Kidney (tissue), 14 donors: ENCODE data around the gene CLIC4. TPM values are rescaled to one million over a fixed set of nuclear protein-coding genes. Genes with fewer than 3 reads are reported as not detected.

ENCODE experiments used
- DNase-seq, 5 donors: peaks; one replicate each; pipeline ENCODE4 v3.0.0-alpha.2; 2013 to 2020
- FAIRE-seq: peaks from 2 replicates; lab custom pipeline; 2012; peaks lifted over from hg19 to GRCh38; lab: Jason Lieb, UNC
- H3K27ac ChIP-seq, 2 donors: one replicate each; pipeline ENCODE4 v1.7.0; 2013; ENCODE audit warnings: low read depth in 2 of 2, low read length in 2 of 2, inconsistent platforms in 1 of 2
- H3K27me3 ChIP-seq: one replicate; pipeline ENCODE4 v1.7.1; 2013; ENCODE audit warnings: low read length, inconsistent platforms; ENCODE audit not compliant: control insufficient read depth, insufficient read depth
- H3K36me3 ChIP-seq, 3 donors: one replicate each; pipeline versions ENCODE4 v1.7.0 to v1.7.1; 2013; ENCODE audit warnings: low read length in 3 of 3, control low read depth in 1 of 3, inconsistent platforms in 1 of 3; ENCODE audit not compliant: insufficient read depth in 3 of 3, control insufficient read depth in 2 of 3
- H3K4me1 ChIP-seq, 3 donors: one replicate each; pipeline versions ENCODE4 v1.7.0 to v1.7.1; 2013; ENCODE audit warnings: low read length in 3 of 3, inconsistent platforms in 1 of 3, low read depth in 1 of 3; ENCODE audit not compliant: control insufficient read depth in 2 of 3, insufficient read depth in 2 of 3
- H3K4me3 ChIP-seq, 3 donors: one replicate each; pipeline versions ENCODE4 v1.7.0 to v1.8.1; 2013; ENCODE audit warnings: low read length in 3 of 3, control low read depth in 1 of 3, inconsistent platforms in 1 of 3
- H3K9ac ChIP-seq, 3 donors: one replicate each; pipeline versions ENCODE4 v1.7.0 to v1.7.1; 2013; ENCODE audit warnings: low read length in 3 of 3, control low read depth in 1 of 3, inconsistent platforms in 1 of 3
- H3K9me3 ChIP-seq, 3 donors: one replicate each; pipeline versions ENCODE4 v1.7.0 to v1.7.1; 2013; ENCODE audit warnings: low read length in 3 of 3, control low read depth in 1 of 3, inconsistent platforms in 1 of 3; ENCODE audit not compliant: control insufficient read depth in 2 of 3, insufficient read depth in 1 of 3
- intact Hi-C: fragments of 100-400 bp; cut with DNase I; formaldehyde crosslinking; loops from one replicate; pipeline ENCODE4 v1.11.1; 2022
- polyA plus RNA-seq: library from polyadenylated mRNA; stranded (reverse); fragments of 350-450 nt; fragmentation: Illumina TruSeq; extraction: RNeasy Lipid Tissue Mini Kit (QIAGEN cat#74804); gene quantifications from one replicate; pipeline ENCODE4 v1.2.3, GENCODE V29; 2014; ENCODE audit warnings: low read depth, low replicate concordance; ENCODE audit not compliant: insufficient read depth
- total RNA-seq: library from RNA; stranded (reverse); fragmentation: NEBNext Ultra II Directional; extraction: Animal tissue kit (Norgen Biotek cat#: 25700); gene quantifications from one replicate; pipeline ENCODE4 v1.2.1, GENCODE V29; 2021
- TF ChIP-seq, protein P1 (sequence below): IDR thresholded peaks from 3 replicates; pipeline ENCODE4 v1.5.1; 2012; ENCODE audit warnings: mild to moderate bottlenecking, moderate library complexity, borderline replicate concordance; ENCODE audit not compliant: insufficient read depth; ENCODE audit errors: extremely low read depth
- donor health status: control.
- donor health status: control.
- donor health status: control.
- donor health status: control.
- donor health status: control.
- donor health status: DM: yes; HTN: yes; CAD: no.
- donor health status: Normal renal cell carcinoma (clear cell type).

Gene CLIC4
- total and polyA plus RNA-seq, 2 donors from 2014 or later: 72.7 to 315 TPM

DNA sequence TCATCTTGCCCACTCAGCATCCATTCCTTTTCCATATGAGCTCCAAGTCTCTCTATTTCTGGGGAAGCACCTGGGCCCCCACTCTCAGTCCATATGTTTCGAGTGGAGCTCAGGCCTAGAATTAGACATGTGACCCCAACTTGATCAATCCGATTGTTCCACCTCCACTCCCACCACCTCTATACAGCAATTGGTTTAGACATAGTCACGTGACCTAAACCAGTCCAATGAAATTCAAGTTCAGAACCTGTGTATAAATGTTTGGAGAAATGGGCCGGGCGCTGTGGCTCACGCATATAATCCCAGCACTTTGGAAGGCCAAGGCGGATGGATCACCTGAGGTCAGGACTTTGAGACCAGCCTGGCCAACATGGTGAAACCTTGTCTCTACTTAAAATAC is 29.6 kb upstream of the CLIC4 start:
- H3K9ac ChIP-seq: no peak overlapping the region
- DNase-seq (no peak), FAIRE-seq (no peak)
- no peaks in the 10 kb centered on the region for H3K9me3 ChIP-seq
- H3K4me3 ChIP-seq: no peak overlapping the region
- TF ChIP-seq, protein P1, sequence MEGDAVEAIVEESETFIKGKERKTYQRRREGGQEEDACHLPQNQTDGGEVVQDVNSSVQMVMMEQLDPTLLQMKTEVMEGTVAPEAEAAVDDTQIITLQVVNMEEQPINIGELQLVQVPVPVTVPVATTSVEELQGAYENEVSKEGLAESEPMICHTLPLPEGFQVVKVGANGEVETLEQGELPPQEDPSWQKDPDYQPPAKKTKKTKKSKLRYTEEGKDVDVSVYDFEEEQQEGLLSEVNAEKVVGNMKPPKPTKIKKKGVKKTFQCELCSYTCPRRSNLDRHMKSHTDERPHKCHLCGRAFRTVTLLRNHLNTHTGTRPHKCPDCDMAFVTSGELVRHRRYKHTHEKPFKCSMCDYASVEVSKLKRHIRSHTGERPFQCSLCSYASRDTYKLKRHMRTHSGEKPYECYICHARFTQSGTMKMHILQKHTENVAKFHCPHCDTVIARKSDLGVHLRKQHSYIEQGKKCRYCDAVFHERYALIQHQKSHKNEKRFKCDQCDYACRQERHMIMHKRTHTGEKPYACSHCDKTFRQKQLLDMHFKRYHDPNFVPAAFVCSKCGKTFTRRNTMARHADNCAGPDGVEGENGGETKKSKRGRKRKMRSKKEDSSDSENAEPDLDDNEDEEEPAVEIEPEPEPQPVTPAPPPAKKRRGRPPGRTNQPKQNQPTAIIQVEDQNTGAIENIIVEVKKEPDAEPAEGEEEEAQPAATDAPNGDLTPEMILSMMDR: no peak
- H3K27ac ChIP-seq: no peak overlapping the region
- no peaks in the 10 kb centered on the region for H3K27me3 ChIP-seq
- intact Hi-C loops: no loop called here
- H3K36me3 ChIP-seq: no peaks in the 10 kb centered on the region
- H3K4me1 ChIP-seq: peaks cover 0 to 14% (median 6%) of the 10 kb centered on the region in 3 donors

DNA sequence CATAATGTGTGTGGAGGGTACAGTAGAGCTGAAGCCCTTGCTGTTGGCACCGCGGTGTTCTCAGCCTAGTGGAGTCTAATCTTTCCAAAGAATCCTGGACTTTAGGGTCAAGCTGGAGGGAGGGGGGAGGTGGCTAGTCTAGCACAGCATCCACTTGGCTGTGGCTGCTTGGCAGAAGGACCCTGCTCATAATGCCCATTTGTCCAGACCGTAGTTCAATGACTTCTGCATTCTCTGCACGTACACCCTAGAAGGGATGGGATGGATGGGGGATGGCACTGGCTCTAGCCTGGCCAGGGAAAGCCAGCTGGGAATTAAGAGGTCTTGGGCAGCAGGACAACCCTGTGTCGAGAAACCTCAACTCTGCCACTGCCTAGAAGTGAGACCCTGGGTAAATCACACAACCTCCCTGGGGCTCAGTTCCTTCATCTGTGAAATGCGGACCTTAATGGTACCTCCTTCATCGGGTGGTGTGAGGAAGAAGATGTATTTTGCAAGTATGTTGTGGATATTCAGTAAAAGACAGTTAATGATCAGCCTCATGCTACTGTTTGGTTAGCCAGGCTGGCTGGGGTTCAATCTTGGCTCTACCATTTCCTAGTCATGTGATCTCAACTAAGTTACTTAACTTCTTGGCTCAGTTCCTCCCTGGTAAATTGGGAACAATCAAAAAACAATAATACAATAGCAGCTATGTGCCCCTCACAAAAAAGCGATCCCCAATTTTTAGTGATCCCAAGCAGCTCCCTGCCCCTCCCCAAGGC is 27.2 kb upstream of the CLIC4 start:
- H3K4me1 ChIP-seq: peaks cover 0 to 14% (median 7%) of the 10 kb centered on the region in 3 donors
- no peak overlapping the region for H3K9ac ChIP-seq
- peak overlapping the region in 1 of 2 donors; percentile 3 for H3K27ac ChIP-seq
- no peak for DNase-seq
- no peak overlapping the region for H3K4me3 ChIP-seq
- FAIRE-seq: no peak
- H3K36me3 ChIP-seq: no peaks in the 10 kb centered on the region
- no peaks in the 10 kb centered on the region for H3K9me3 ChIP-seq
- TF ChIP-seq, protein P1: no peak
- no peaks in the 10 kb centered on the region for H3K27me3 ChIP-seq
- intact Hi-C loops: no loop called here

DNA sequence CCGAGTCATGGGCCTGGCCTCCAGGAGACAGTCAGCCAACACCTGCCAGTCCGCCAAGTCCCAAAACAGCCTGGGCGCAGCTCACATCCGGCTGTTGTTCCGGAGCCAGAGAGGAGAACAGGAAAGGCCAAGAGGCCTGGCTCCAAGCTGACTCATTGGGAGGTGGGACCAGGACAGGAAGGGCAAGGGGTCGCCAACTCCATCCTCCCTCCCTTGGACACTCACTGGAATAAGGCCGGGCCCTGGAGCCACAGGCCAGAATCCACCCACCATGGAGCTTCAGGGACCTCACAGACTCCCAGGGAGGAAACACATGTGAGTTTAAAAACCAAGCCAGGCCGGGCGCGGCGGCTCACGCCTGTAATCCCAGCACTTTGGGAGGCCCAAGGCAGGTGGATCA is 25.1 kb upstream of the CLIC4 start:
- peak in 2 of 5 donors; percentile 63 to 93 for DNase-seq

More for the DNA sequence above, 25.1 kb upstream of the CLIC4 start:
- Histone ChIP-seq H3K4me1 (peaks cover 0 to 14% (median 7%) of the 10 kb centered on the region in 3 donors), H3K9me3 (no peaks in the 10 kb centered on the region), H3K27me3 (no peaks in the 10 kb centered on the region), H3K9ac (no peak overlapping the region), H3K36me3 (no peaks in the 10 kb centered on the region), H3K4me3 (no peak overlapping the region), H3K27ac (peak overlapping the region in 1 of 2 donors; percentile 51)
- intact Hi-C loops: no loop called here
- TF ChIP-seq, protein P1: no peak
- no peak for FAIRE-seq
